Fibroblast of skin of abdomen (primary cell): ENCODE results near the gene UFD1.

Source experiments
- DNase-seq: peaks from one replicate; pipeline ENCODE4 v3.0.0-alpha.2; 2013

The UFD1 gene

DNA sequence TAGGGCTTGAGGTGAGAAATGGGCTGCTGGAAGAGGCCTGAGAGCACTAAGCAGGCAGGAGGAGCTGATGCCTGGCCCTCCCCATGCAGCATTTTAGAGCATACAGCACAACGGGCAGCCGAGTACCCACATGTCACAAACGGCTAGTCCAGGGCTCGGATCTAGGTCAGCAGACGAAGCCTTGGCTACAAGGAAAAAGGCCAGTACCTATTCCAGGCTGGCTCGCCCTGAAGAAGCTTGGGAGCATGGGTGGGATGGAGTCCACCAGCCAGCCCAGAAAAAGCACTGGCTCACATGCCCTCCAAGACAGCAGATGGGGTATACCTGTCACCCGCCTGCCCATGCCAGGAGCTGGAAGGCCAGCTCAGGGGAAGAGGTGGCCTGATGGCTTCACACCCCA lies 9.6 kb downstream of the UFD1 start:
- DNase-seq = no peak

DNA sequence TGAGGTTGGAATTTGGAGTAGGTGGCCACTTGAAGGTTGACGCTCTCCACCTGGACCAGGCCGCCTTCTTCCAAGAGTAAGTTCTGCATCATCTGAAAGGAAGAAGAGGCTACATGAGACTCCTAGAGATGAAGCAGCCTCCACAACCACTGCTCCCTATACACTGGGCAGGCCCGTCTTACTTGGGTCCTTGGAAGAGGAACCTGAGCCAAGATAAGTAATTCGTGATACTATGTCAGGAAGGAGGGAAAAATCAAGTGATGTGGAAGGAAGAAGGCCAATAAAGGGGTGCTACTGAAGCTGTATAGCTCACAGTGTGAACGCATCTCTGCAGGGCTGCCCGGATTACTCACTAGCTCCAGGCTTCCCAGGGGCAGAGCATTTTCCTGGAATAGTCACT lies 11.1 kb downstream of the UFD1 start:
- DNase-seq = no peak

DNA sequence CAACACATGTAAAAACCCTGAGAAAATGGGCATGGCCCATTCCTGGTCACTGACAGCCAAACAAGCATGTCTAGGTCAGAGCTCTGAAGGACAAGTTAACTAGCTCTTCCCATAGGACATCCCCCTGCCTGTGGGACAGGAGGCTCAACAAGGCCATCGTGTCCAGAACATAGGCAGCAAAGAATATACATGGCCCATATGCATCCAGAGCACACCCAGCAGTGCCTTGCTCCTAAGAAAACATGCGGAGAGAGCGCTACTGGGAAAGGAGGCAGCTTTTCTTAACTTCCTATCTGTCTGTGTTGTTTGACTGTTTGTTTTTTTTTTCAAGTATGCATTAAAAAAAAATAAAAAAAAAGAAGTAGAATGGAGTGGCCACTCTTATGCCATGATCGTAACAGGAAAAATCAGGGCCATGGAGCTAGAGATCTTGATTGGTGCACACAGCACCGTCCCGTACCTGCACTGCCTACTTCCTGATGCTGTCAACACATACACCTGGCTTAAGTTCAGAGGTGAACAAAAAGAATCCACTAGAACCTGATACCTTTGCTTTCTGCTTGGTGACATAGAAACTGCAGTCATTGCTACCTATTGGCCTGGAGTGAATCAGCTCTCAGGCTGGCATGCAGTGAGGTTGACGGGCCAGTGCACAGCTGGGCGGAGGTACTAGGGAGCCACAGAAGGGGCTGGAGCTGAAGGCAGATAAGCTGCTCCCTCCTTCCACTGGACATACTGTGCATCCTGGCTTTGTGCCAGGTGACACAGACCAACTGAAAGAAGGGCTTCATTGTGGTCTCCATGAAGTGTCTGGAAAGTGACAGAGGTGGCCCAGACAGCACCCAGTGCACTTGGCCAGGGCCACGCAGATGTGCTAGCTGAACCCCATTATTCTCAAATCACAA lies 11.9 kb downstream of the UFD1 start:
- no peak for DNase-seq

DNA sequence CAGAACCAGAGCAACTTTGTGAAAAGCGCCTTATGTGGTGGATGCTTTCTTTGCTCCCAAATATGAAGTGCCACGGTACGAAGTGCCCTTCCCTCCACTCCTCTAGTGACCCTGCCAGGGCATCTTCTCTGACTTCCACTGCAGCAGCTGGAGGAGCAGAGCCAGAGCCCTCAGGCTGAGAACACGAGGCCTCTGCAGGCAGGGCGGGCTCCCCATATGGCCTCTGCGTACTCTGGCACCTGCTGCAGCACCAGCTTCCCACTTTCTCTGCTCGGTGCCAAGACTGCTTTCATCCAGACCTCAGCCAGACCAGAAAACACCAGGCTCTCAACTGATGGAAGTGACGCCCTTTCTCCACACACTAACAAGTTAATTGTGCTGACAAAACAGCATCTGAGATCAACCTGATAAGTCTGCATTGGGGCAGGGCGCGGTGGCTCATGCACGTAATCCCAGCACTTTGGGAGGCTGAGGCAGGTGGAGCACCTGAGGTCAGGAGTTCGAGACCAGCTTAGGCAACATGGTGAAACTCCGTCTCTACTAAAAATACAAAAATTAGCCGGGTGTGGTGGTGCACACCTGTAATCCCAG lies 12.8 kb downstream of the UFD1 start:
- DNase-seq = no peak

DNA sequence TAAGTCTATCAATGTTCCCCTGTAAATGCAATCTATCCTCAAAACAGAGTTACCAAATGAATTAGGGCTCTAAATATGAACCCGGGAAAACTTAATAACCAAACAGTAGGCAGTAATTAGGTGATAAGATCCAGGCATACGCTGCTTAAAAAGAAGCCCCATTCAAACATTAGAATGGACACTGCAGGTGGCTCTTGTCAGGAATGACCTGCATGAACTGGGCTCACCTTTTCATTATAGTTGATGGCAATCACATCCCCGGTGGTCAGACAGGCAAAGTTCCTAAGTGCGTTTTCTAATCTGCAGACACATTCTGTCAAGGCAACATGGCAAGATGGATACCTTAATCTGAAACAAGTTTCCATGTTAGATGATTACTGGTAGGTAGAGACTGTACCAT lies 14.0 kb downstream of the UFD1 start:
- no peak for DNase-seq

DNA sequence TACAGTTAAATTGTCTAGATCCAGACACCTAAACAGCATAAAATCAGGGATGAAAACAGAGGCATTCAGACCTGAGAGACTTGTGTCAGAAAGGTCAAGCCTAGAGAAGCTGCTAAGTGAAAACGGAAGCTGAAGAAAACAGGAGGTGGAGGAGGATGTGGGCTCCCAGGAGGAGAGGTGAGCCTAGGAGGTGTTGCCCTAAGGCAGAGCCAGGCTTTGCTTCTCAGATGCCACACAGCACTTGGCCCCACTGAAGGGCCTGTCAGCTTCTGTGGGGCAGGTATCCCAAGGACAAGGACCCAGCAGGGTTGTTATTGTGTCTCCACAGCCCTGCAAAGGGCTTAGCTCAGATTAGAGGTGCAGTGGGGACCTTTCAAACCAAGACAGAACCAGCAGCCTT lies 14.4 kb downstream of the UFD1 start:
- DNase-seq = no peak

DNA sequence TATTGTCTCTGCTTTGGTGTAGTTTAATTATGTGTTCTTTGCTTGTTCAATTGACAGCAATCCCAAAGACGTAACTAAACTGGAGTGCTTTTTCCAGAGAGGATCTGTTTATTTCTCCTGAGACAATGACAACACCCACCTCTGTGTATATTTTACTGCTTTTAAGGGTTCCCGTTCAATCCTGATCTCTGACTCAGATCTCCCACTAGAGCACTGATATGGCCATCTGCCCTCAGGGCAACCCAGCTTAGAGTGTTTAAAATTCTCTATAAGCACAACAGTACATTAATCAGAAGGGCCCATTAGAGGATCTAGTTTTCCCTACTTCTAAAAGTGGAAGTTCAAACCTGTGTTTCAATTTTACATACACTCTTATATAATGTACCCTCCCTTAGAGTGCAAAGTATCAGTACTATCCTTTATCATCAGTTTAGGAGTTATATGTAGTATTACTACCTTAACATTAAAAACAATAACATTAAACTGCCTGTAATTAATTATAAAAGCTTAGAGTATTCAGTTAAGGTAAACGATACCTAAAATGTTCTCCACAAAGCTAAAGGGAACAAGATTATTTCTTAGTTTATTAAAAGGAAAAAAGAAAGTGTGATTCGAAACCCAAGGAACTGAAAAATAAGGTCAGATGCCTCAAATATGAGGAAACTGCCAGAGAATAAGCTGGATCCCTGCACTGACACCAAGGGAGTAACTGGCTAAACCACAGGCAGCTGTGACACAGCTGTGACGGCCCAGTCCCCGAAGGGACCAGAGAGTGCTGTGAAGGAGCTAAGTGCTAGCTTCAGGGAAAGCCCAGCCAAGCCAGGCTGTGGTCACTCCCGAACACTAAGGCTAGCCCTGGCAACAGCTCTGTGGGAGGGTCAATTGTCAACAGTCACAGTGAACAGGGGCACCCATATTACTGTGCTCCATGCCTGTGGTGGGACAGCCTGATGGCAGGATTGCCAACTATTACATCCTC lies 15.2 kb downstream of the UFD1 start:
- DNase-seq = no peak

DNA sequence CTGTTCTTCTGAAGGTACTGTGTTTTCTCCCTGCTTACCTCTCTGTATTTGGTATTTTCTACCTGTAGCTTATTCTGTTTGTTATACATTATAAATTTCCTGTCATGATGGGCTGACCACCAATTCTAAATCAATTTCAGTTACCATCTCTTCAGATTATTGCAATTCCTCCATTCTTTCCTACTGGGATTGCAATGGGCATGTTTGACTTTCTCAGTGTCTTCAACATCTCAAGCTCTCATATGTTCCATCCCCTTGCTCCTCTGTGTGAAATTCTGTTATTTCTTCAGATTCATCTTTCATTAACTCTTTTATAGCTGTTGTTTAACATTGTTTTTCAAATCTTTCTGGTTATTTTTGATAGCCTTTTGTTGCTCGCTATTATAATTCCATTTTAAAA lies 16.0 kb downstream of the UFD1 start:
- no peak for DNase-seq

DNA sequence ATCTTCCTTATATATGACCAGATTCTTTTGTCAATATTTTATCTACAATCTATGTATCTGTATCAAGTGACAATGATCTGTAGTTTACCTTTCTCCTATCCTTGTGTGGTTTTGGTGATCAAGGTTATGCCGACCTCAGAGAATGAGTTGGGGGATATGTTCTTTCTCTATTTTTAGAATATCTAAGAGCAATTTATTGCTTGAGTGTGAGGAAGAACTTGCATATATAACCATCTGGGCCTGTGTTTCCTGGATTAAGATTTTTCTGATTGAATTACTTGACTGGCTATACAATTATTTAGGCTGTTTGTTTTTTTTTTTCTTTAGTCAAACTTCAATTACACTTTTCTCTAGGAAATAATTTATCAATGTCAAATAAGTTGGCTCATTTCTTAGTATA lies 17.5 kb downstream of the UFD1 start:
- DNase-seq = no peak

DNA sequence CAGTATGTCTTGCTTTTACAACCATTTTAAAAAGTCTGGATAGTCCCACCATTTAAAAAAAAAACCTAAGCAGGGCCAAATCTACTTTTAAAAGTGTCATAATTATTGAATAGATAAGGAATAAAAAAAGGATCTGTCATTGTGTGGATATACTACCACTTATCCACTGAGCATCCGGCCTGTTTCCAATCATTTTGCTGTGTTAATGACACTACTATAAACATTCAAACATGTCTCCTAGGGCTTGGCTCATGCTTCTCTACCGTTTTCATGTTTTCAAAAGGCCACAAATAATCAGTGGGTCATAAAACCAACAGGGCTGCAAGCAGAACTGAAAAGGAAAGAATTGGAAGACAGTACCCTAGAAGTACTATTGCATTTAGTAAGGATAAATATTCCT lies 19.0 kb downstream of the UFD1 start:
- no peak for DNase-seq

DNA sequence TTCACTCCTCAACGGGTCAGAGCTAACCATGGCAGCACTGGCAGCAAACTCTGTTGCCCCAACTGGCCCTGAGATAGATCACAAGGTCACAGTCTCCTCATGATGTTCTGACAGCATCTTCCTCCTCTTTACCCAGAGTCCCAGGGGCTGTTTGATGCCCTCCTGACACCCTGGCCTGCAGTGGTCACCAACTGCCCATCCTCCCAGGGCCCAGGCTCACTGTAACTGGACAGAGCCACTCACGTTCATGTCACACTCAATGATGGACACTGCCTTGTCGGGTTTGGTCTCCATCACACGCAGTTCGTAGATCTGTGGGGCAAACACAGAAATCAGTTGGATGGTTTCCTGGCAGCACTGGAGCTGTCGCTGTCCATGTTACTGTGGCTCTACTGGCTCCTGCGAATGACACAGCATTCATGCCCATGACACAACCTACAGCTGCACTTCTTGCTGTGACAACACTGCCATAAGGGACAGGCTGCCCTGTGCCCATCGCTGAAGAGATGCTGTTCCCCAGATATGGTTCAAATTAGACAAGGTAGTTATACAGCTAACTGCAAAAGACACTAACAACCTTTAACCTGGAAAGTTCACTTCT lies 21.1 kb downstream of the UFD1 start:
- DNase-seq = no peak

DNA sequence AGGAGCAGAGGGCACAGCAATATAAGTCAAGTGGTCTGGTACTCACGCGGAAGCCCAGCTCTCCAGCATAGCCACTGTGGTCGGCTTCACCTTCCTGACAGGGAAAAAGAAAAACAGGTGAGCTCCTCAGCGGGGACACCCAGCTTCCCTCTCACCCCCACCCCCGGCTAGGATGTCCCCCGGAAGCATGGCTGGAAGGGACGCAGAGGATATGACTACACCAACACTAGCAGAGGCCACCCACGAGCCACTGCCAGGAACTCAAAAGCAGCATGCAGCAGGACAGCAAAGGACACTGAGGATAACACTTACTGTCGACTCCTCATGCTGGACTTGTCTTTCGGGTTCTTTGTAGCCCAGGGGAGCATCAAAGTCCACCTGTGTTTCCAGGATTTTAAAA lies 22.5 kb downstream of the UFD1 start:
- DNase-seq = no peak

DNA sequence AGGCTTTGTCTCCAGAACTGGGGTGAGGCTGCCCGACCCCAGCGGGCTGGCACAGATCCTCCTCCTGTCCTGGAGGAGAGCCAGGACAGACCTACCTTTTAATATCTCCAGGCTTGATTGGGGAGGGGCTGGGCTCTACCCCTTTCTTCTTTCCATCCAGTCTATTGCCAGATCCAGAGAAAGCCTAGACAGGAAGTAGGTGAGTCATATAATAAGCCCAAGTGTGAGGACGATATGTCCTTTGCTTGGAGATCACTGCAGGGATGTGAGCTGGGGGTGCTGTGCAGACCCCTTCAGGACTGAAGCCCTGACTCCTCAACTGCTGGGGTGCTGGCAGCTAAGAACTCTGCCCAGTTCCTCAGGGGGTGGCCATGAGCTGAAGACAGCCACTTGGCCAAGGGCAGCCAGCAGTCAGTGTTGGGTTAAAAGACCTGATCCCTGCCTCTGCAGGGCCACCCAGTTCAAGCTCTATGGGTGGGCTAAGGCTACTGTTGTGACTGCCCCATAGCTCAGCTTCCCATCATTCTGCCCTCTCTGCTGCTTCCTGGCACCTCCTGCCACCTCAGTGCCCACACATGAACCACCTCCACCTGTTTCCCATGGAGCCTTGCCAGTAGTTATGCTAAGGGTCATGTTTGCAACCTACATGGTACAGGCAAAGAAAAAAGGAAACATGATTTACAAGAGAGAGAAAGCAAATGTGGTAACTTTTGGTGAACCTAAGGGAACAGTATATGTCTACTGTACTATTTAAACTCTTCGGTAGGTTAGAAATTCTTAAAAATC lies 23.2 kb downstream of the UFD1 start:
- no peak for DNase-seq

DNA sequence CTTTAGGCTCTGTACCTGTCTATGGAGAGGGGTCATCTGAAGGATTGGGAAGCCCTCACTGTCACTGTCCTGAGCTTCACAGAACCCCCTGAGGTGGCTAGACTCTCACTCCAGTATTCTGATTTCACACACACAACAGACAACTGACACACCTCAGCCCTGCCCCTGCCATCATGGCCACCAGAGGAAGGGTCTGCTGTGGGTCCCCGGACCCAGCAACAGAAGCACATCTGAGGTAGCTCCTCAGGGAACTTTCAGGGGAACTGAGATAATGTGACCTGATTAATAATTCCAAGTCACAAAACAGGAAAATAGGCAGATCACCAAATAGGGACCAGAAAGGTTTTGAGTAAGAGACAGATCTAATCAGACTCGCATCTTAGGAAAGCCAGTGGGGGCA lies 24.0 kb downstream of the UFD1 start:
- no peak for DNase-seq

DNA sequence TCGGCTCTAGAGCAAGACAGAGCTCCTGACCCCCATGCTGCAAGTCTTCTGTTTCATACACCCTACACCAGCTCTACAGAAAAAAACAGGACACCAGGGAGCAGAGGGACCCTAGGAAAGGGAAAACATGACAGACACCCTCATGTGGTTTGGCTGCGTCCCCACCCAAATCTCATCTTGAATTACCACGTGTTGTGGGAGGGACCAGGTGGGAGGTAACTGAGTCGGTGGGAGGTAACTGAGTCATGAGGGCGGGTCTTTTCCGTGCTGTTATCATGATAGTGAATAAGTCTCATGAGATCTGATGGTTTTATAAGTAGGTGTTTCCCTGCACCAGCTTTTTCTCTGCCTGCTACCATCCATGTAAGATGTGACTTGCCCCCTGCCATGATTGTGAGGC lies 24.8 kb downstream of the UFD1 start:
- no peak for DNase-seq

DNA sequence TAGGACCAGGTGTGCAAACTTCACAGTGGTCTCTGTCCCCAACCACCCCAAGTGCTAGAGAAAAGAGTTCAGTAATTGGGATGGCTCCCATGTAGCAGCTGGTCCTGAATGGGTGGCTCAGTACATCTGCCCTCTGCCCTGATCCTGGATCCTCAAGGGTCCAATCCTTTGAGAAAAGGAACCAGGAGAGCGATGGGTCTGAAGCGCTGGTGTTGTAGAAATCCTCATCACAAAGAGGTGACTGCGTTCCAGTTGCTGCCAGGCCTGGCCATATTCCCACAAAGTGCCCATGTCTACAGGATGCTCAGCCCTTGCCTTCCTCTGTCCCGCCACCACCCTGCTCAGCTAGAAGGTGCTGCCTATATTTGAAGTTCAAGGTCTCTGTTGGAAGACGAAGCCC lies 25.3 kb downstream of the UFD1 start:
- no peak for DNase-seq

DNA sequence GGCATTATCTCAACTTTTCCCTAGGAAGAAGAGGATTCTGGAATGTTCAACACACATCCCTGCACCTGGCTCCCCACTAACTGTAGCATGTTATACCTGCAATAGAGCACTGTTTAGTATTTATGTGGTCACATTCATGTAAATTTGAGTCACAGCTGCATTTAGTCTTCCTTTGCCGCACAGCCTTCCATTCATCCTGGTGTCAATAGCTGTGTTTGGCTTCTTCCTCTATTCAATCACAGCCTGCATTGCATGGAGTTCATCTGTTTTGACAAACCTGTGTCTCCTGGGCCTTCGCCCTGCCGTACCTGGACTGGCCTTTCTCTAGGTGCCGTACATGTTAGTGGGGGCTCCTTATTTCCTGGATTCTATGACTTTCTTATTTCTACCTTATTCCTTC lies 27.4 kb downstream of the UFD1 start:
- DNase-seq = no peak

DNA sequence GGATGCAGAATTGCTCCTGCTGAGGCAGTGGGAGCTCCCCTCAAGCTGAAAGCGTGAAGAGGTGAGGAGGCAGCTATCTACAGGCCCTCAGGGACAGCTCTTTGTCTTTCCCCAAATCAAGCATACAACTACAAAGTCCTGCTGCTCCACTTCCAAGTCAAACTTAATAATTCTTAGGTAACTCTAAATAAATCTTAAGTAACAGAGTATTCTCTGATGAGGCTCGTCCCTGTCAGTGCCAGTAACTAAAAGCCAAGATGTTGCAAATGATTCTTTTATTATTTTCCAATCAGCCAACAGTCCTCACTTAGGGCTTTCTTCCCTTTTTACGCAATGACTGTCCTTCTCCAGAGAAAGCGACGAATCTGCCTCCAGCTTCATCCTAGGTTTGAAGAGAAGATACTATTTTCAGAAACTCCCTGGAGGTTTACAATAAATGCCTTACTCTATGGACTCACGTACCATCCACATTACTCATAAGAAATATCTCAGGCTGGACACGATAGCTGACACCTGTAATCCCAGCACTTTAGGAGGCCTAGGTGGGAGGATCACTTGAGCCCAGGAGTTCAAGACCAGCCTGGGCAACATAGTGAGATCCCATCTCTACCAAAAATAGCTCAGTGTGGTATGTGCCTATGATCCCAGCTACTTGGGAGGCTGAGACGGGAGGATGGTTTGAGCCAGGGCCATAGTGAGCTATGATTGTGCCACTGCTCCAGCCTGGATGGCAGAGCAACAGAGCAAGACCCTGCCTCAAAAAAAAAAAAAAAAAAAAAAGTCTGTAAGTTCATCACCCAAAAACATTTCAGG lies 28.4 kb downstream of the UFD1 start:
- no peak for DNase-seq

DNA sequence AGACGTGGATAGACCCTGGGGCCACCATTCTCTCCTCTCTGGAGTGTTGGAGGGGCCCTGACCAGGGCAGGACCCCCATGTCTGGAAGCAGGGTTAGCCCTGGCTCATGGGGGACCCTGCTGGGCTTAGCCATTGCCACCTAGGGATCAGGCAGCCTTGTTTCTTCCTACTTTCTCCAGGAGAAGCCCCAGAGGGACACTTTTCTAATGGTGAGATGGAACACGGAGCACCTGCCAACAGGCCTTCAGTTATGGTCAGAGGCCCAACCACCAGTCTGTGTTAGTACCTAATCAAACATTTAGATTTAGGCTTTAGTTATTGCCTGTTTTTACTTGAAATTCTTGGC lies 29.6 kb downstream of the UFD1 start:
- no peak for DNase-seq

DNA sequence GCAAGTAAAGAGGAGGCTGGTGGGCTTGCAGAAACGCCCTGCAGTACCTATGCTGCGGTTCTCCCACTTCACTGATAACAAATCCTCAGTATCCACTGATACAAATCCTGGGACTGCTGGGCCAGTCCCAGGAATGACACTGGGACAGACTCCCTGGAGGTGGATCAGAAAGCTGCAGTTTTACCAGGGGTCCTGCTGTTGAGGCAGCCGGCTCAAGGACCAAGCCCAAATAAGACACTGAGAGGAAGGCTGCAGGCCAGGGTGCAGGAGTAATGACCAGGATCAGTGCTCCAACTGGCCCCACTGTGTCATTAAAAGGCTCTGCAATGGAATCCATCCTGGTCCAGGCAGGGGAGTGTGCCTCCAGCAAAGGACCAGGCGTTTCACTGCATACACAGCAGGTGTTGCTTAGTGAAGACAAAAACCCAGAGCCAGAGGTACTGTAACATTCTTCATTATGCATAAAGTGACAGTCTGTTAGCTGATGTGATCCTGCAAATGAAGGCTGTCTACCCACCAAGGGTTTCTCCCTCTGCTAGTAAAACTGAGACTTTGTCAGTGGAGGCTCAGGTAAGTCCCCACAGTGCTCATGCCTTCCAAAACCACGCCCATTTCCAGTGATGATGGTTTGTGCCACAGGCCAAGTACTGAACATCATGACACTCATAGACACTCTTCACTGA lies 30.1 kb downstream of the UFD1 start:
- DNase-seq = no peak
